Measurements from ENCODE around the gene DHRS1.

Gene DHRS1

DNA sequence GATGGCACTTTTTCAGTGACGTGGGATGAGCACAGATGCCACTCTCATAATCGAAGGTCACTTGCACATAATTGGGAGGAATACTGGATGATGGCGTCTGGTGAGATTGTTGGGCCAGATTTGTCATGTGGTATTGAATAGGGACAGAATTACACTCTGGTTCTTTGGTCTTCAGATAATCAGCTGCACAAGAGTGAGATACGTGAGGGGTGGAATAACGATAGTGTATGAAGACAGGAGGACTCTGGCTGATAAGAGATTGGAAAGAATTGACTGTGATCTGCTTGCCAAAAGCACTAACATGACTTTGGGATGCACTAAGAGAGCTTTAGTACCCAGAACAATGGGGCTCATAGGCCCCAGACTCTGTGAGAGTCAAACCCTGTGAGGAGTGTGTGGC is 21.2 kb downstream of the DHRS1 start:
- Histone ChIP-seq H3K4me1 (ENCODE audit: low read length) (peaks cover 46% of the 10 kb centered on the region), H3K79me2 (ENCODE audit: low read length) (no peaks in the 10 kb centered on the region), H3K36me3 (replicated peaks; ENCODE audit: low read depth, low read length) (no peaks in the 10 kb centered on the region), H3K4me3 (ENCODE audit: low read length) (no peak overlapping the region), H4K20me1 (ENCODE audit: insufficient read depth, low read length) (no peaks in the 10 kb centered on the region), H3K27ac (ENCODE audit: low read length) (no peak overlapping the region), H2AFZ (ENCODE audit: low read depth, low read length) (no peak overlapping the region), H3K9me3 (ENCODE audit: insufficient read depth, low read length) (no peaks in the 10 kb centered on the region), H3K27me3 (ENCODE audit: low read depth, low read length) (no peaks in the 10 kb centered on the region), H3K9ac (ENCODE audit: low read length) (no peak overlapping the region), H3K4me2 (ENCODE audit: low read length) (peak overlapping the region; percentile 53; the same call in 1 of the 2 replicates)
- TF ChIP-seq EZH2phosphoT487 (IDR thresholded peaks at IDR 0.05; ENCODE audit: low read depth), result no peak
- TF ChIP-seq, protein P1, sequence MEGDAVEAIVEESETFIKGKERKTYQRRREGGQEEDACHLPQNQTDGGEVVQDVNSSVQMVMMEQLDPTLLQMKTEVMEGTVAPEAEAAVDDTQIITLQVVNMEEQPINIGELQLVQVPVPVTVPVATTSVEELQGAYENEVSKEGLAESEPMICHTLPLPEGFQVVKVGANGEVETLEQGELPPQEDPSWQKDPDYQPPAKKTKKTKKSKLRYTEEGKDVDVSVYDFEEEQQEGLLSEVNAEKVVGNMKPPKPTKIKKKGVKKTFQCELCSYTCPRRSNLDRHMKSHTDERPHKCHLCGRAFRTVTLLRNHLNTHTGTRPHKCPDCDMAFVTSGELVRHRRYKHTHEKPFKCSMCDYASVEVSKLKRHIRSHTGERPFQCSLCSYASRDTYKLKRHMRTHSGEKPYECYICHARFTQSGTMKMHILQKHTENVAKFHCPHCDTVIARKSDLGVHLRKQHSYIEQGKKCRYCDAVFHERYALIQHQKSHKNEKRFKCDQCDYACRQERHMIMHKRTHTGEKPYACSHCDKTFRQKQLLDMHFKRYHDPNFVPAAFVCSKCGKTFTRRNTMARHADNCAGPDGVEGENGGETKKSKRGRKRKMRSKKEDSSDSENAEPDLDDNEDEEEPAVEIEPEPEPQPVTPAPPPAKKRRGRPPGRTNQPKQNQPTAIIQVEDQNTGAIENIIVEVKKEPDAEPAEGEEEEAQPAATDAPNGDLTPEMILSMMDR (IDR thresholded peaks at IDR 0.05; ENCODE audit: low read depth, low read length), result no peak

DNA sequence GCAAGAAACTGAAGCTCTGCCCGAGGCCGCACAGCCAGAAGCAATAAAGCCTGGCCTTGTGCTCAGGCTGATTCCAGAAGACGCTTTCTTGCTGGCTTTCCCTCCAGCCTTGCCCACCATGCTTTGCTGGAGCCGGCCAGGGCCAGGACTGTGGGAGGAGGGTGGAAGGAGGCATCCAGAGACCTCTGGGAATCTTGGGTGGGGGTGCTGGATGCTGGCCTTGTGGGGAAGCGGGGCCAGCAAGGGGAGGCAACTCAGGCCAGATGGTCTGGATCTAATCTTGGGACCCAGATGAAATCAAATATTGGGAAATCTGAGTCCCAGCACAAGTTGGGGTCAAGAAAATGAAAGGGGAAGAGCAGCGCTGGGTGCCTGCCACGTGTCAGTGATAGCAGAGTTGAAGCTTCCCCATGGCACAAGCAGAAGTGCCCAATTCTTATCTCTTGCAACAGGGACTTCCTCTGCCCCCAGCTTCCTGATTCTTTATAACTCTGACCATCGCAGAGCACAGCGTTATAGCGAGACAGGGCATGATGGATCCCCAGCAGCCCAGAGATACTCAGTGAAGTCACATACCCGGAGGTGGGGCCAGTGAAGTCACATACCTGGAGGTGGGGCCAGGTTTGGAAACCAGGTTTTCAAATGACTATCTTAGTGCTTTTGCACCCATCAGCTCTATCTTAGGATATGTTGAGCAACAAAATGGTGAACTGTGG is 21.8 kb downstream of the DHRS1 start:
- Histone ChIP-seq H3K4me3 (ENCODE audit: low read length) (no peak overlapping the region), H3K9me3 (ENCODE audit: insufficient read depth, low read length) (no peaks in the 10 kb centered on the region), H3K4me2 (ENCODE audit: low read length) (no peak overlapping the region), H3K79me2 (ENCODE audit: low read length) (no peaks in the 10 kb centered on the region), H3K9ac (ENCODE audit: low read length) (no peak overlapping the region), H3K27me3 (ENCODE audit: low read depth, low read length) (no peaks in the 10 kb centered on the region), H4K20me1 (ENCODE audit: insufficient read depth, low read length) (no peaks in the 10 kb centered on the region), H3K36me3 (replicated peaks; ENCODE audit: low read depth, low read length) (no peaks in the 10 kb centered on the region), H3K4me1 (ENCODE audit: low read length) (peaks cover 51% of the 10 kb centered on the region), H3K27ac (ENCODE audit: low read length) (no peak overlapping the region), H2AFZ (ENCODE audit: low read depth, low read length) (no peak overlapping the region)
- TF ChIP-seq EZH2phosphoT487 (IDR thresholded peaks at IDR 0.05; ENCODE audit: low read depth), result no peak

DNA sequence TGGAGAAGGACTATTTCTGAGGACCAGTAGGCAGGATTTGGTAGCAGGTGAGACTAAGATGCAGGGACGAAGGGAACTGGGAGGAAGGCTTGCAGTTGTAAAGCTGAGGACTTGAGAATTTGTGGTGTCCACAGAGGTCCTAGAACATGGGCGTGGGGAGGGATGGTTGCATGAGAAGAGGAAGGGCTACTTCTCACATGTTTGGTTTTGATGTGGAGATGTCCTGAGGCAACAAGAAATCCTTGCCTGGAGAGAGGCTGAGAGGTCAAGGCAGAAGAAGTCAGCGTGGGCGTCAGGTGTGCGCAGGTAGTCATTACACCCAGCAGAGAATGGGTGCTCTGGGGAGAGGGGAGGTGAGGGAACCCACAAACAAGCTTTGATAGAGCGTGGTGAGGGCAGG is 22.5 kb downstream of the DHRS1 start:
- H3K27ac ChIP-seq (ENCODE audit: low read length), result no peak overlapping the region
- no peaks in the 10 kb centered on the region for H3K9me3 ChIP-seq (ENCODE audit: insufficient read depth, low read length)
- H3K9ac ChIP-seq (ENCODE audit: low read length), result no peak overlapping the region
- no peaks in the 10 kb centered on the region for H3K27me3 ChIP-seq (ENCODE audit: low read depth, low read length)
- no peak overlapping the region for H3K4me2 ChIP-seq (ENCODE audit: low read length)
- H3K36me3 ChIP-seq (replicated peaks; ENCODE audit: low read depth, low read length), result no peaks in the 10 kb centered on the region
- TF ChIP-seq, protein P1 (IDR thresholded peaks at IDR 0.05; ENCODE audit: low read depth, low read length), result no peak
- no peak for TF ChIP-seq EZH2phosphoT487 (IDR thresholded peaks at IDR 0.05; ENCODE audit: low read depth)
- no peak overlapping the region for H2AFZ ChIP-seq (ENCODE audit: low read depth, low read length)
- H4K20me1 ChIP-seq (ENCODE audit: insufficient read depth, low read length), result no peaks in the 10 kb centered on the region
- no peaks in the 10 kb centered on the region for H3K79me2 ChIP-seq (ENCODE audit: low read length)
- H3K4me1 ChIP-seq (ENCODE audit: low read length), result peaks cover 58% of the 10 kb centered on the region
- H3K4me3 ChIP-seq (ENCODE audit: low read length), result no peak overlapping the region

DNA sequence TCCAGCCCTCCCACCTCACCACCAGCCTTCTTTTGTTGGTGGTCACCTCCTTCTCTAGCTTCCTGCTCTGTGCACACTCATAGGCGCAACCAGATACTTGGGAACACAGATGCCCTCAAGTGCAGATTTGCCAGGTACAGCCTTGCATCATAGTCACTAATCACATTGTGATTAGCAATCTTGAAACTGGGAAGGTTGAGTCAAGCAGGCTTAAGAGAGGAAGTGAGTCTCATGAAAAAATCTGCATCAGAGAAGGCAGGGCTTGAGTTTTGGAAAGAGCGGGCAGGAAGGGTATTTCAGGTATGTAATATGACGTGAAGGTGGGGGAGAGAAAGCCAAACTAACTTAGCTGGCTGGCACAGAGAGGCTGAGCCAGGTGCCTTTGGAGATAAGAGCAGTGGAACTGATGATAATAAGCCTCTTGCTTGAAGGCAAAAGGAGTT is 25.5 kb downstream of the DHRS1 start:
- peak overlapping the region; percentile 38 for H3K27ac ChIP-seq (ENCODE audit: low read length)
- H4K20me1 ChIP-seq (ENCODE audit: insufficient read depth, low read length), result no peaks in the 10 kb centered on the region
- peak overlapping the region; percentile 45 for H3K4me3 ChIP-seq (ENCODE audit: low read length)
- no peaks in the 10 kb centered on the region for H3K27me3 ChIP-seq (ENCODE audit: low read depth, low read length)
- no peaks in the 10 kb centered on the region for H3K79me2 ChIP-seq (ENCODE audit: low read length)
- no peaks in the 10 kb centered on the region for H3K36me3 ChIP-seq (replicated peaks; ENCODE audit: low read depth, low read length)
- TF ChIP-seq, protein P1 (IDR thresholded peaks at IDR 0.05; ENCODE audit: low read depth, low read length), result no peak
- no peak for TF ChIP-seq EZH2phosphoT487 (IDR thresholded peaks at IDR 0.05; ENCODE audit: low read depth)
- peaks cover 55% of the 10 kb centered on the region for H3K4me1 ChIP-seq (ENCODE audit: low read length)
- no peak overlapping the region for H2AFZ ChIP-seq (ENCODE audit: low read depth, low read length)
- H3K9me3 ChIP-seq (ENCODE audit: insufficient read depth, low read length), result no peaks in the 10 kb centered on the region
- H3K9ac ChIP-seq (ENCODE audit: low read length), result peak overlapping the region; percentile 10; the same call in 1 of the 2 replicates
- H3K4me2 ChIP-seq (ENCODE audit: low read length), result peak overlapping the region; percentile 74

Data from OCI-LY3 (cell line).